ENCODE measurements around the gene TACC2.

The TACC2 gene

GRCh38 chr10:122249991-122250750 is 261.2 kb downstream of the TACC2 start:
- no peak for DNase-seq
- H3K9me3 Mint-ChIP-seq, result no peaks in the 10 kb centered on the region
- no peak overlapping the region for H3K4me3 Mint-ChIP-seq
- no peak overlapping the region for H3K27ac Mint-ChIP-seq
- TF ChIP-seq CTCF (IDR thresholded peaks at IDR 0.05), result no peak
- peaks cover 31% of the 10 kb centered on the region for H3K36me3 Mint-ChIP-seq (ENCODE audit: low read depth)
- H3K4me1 Mint-ChIP-seq, result peaks cover 23% of the 10 kb centered on the region
- H3K27me3 Mint-ChIP-seq (ENCODE audit: low read depth, poor library complexity), result peaks cover 3% of the 10 kb centered on the region

DNA sequence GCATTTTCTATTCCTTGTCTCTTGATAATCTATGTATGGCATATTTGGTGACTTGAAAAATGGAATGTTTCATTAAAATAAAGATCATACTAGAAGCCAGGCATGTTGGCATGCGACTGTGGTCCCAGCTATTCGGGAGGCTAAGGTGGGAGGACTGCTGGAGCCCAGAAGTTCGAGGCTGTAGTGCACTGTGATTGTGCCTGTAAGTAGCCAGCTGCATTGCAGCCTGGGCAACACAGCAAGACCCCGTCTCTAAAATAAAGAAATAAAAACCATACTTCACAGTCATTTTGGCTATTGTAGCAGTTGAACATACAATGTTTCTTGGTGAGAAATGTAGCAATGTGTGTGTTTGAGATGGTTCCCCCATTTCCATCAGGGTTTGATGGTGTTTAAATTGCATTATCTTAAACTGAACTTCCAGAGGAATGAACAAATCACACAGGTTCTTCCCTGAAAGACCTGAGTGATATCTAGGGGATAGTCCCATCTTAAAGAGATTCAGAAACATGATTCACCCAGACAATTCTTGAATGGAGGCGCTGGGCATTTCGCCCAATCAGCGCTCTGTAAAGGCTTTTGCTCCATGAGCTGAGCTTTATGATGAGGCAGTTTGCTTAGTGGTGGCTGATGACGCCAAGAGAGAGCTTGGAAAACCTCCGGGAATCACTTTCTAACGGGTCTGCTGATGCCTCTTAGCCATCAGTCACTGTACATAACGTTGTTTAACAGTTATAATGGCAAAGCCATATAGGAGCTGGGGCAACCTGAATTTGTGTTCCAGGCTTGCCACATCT is 262.7 kb downstream of the TACC2 start:
- no peak overlapping the region for H3K4me3 Mint-ChIP-seq
- no peak for TF ChIP-seq CTCF (IDR thresholded peaks at IDR 0.05)
- H3K36me3 Mint-ChIP-seq (ENCODE audit: low read depth), result peaks cover 28% of the 10 kb centered on the region
- no peaks in the 10 kb centered on the region for H3K9me3 Mint-ChIP-seq
- H3K4me1 Mint-ChIP-seq, result peaks cover 18% of the 10 kb centered on the region
- peak overlapping the region; percentile 25 for H3K27ac Mint-ChIP-seq
- DNase-seq, result no peak
- H3K27me3 Mint-ChIP-seq (ENCODE audit: low read depth, poor library complexity), result peaks cover 3% of the 10 kb centered on the region

DNA sequence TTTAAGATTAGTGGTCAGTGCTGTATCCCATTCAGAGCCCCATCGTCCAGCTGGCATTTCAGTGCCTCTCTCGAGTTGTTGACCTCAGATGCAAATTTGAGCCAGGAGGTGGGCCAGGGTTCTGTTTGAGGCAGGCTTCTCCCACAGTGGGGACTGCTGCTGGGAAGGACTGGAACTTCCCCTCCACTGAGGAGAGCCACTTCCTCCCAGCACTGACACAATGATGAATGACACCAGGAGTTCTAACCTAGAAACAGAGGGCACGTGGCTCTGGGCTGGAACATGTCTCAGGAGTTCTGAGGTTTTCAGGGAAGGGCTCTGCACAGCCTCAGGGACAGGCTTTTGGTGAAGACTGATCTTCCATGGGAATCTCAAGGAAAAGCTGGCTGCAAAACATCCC is 263.8 kb downstream of the TACC2 start:
- Mint-ChIP-seq H3K36me3 (ENCODE audit: low read depth) (peaks cover 21% of the 10 kb centered on the region), H3K4me3 (no peak overlapping the region), H3K9me3 (no peaks in the 10 kb centered on the region), H3K4me1 (peaks cover 18% of the 10 kb centered on the region), H3K27ac (no peak overlapping the region), H3K27me3 (ENCODE audit: low read depth, poor library complexity) (peaks cover 3% of the 10 kb centered on the region)
- no peak for TF ChIP-seq CTCF (IDR thresholded peaks at IDR 0.05)
- peak; percentile 22 for DNase-seq

GRCh38 chr10:122253605-122254004 is 264.6 kb downstream of the TACC2 start:
- peaks cover 22% of the 10 kb centered on the region for H3K4me1 Mint-ChIP-seq
- TF ChIP-seq CTCF (IDR thresholded peaks at IDR 0.05), result no peak
- H3K4me3 Mint-ChIP-seq, result no peak overlapping the region
- no peak overlapping the region for H3K27ac Mint-ChIP-seq
- H3K27me3 Mint-ChIP-seq (ENCODE audit: low read depth, poor library complexity), result peaks cover 3% of the 10 kb centered on the region
- H3K9me3 Mint-ChIP-seq, result no peaks in the 10 kb centered on the region
- no peak for DNase-seq
- H3K36me3 Mint-ChIP-seq (ENCODE audit: low read depth), result peaks cover 13% of the 10 kb centered on the region

DNA sequence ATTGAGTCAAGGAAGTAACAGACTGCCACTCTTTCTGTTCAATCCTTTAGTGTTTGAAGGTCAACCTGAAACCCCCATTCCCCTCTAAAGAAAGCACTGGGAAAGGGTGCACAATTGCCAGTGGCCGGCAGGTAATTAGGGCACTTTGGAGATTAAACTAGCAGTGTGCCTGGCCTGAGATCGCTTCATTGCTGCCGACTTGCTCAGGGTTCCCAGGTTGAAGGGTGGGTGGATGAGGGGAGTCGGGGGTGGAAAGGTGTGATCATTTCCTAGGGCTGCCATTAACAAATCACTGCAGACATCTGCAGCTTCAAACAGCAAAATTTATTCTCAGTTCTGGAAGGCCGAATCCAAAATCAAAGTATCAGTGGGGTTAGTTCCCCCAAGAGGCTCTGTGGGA is 265.9 kb downstream of the TACC2 start:
- peaks cover 10% of the 10 kb centered on the region for H3K36me3 Mint-ChIP-seq (ENCODE audit: low read depth)
- no peaks in the 10 kb centered on the region for H3K9me3 Mint-ChIP-seq
- peaks cover 33% of the 10 kb centered on the region for H3K4me1 Mint-ChIP-seq
- no peak overlapping the region for H3K4me3 Mint-ChIP-seq
- no peak overlapping the region for H3K27ac Mint-ChIP-seq
- H3K27me3 Mint-ChIP-seq (ENCODE audit: low read depth, poor library complexity), result no peaks in the 10 kb centered on the region
- TF ChIP-seq CTCF (IDR thresholded peaks at IDR 0.05), result no peak
- no peak for DNase-seq

Data from nephron progenitor cell (in vitro differentiated cells).